ENCODE data around the gene MAMDC4.
"Not testable (repeated sequence)": the region's sequence is repeated elsewhere in the genome, so short reads cannot be mapped to it uniquely, and the experiment has no call there.

Gene MAMDC4

GRCh38 chr9:136825295-136826187 lies 26.6 kb upstream of the MAMDC4 start:
- DNase-seq: no peak

GRCh38 chr9:136826188-136826541 lies 26.0 kb upstream of the MAMDC4 start:
- no peak for DNase-seq

GRCh38 chr9:136826703-136827582 lies 25.2 kb upstream of the MAMDC4 start:
- DNase-seq: no peak

GRCh38 chr9:136827794-136828473 lies 24.2 kb upstream of the MAMDC4 start:
- no peak for DNase-seq

GRCh38 chr9:136828474-136829140 lies 23.5 kb upstream of the MAMDC4 start:
- no peak for DNase-seq

GRCh38 chr9:136829412-136829811 lies 22.7 kb upstream of the MAMDC4 start:
- DNase-seq: no peak

GRCh38 chr9:136829981-136830885 lies 21.9 kb upstream of the MAMDC4 start:
- DNase-seq: no peak

GRCh38 chr9:136831002-136831719 lies 21.0 kb upstream of the MAMDC4 start:
- DNase-seq: no peak

GRCh38 chr9:136831720-136832104 lies 20.4 kb upstream of the MAMDC4 start:
- DNase-seq: no peak

- DNase-seq: no peak
Observed at GRCh38 chr9:136832581-136832980, 19.6 kb upstream of the MAMDC4 start.

GRCh38 chr9:136833381-136834048 lies 18.6 kb upstream of the MAMDC4 start:
- DNase-seq: not testable (repeated sequence)

GRCh38 chr9:136835162-136835931 lies 16.8 kb upstream of the MAMDC4 start:
- no peak for DNase-seq

GRCh38 chr9:136835932-136836904 lies 15.9 kb upstream of the MAMDC4 start:
- DNase-seq: no peak

- no peak for DNase-seq
Observed at GRCh38 chr9:136837146-136837855, 14.8 kb upstream of the MAMDC4 start.

GRCh38 chr9:136837856-136838277 lies 14.3 kb upstream of the MAMDC4 start:
- not testable (repeated sequence) for DNase-seq

GRCh38 chr9:136838314-136839228 lies 13.6 kb upstream of the MAMDC4 start:
- DNase-seq: no peak

Measured in inflammatory macrophage treated with lipopolysaccharide for 1 hour (primary cell).